Non-pigmented ciliary epithelial cell (primary cell): ENCODE measurements around the gene TENM3.

ENCODE experiments used
- DNase-seq: peaks from one replicate; pipeline ENCODE4 v3.0.0-alpha.2; 2010; ENCODE audit warnings: low read depth

TENM3 gene

GRCh38 chr4:182694551-182694950, 451.3 kb downstream of the TENM3 start:
- DNase-seq = no peak

- DNase-seq = no peak
Measured at GRCh38 chr4:182695009-182695408, 451.8 kb downstream of the TENM3 start.

GRCh38 chr4:182695842-182696241, 452.6 kb downstream of the TENM3 start:
- DNase-seq = peak; percentile 22

GRCh38 chr4:182697094-182697493, 453.9 kb downstream of the TENM3 start:
- DNase-seq = no peak

GRCh38 chr4:182698212-182698611, 455.0 kb downstream of the TENM3 start:
- no peak for DNase-seq

GRCh38 chr4:182699201-182699600, 456.0 kb downstream of the TENM3 start:
- no peak for DNase-seq

GRCh38 chr4:182699795-182700194, 456.6 kb downstream of the TENM3 start:
- no peak for DNase-seq

GRCh38 chr4:182700362-182701160, 457.4 kb downstream of the TENM3 start:
- no peak for DNase-seq

GRCh38 chr4:182704077-182704476, 460.9 kb downstream of the TENM3 start:
- DNase-seq = no peak

GRCh38 chr4:182704948-182705347, 461.7 kb downstream of the TENM3 start:
- no peak for DNase-seq

- no peak for DNase-seq
Measured at GRCh38 chr4:182705389-182705788, 462.2 kb downstream of the TENM3 start.

- DNase-seq = no peak
Measured at GRCh38 chr4:182711211-182711610, 468.0 kb downstream of the TENM3 start.

GRCh38 chr4:182715548-182715947, 472.3 kb downstream of the TENM3 start:
- no peak for DNase-seq

GRCh38 chr4:182716192-182716591, 473.0 kb downstream of the TENM3 start:
- DNase-seq = no peak

- DNase-seq = no peak
Measured at GRCh38 chr4:182717788-182718583, 474.8 kb downstream of the TENM3 start.

GRCh38 chr4:182724414-182724813, 481.2 kb downstream of the TENM3 start:
- no peak for DNase-seq

- no peak for DNase-seq
Measured at GRCh38 chr4:182729516-182729915, 486.3 kb downstream of the TENM3 start.

GRCh38 chr4:182730791-182731190, 487.6 kb downstream of the TENM3 start:
- no peak for DNase-seq

GRCh38 chr4:182736207-182736606, 493.0 kb downstream of the TENM3 start:
- no peak for DNase-seq

GRCh38 chr4:182738283-182739047, 495.3 kb downstream of the TENM3 start:
- no peak for DNase-seq

- DNase-seq = no peak
Measured at GRCh38 chr4:182740256-182740655, 497.1 kb downstream of the TENM3 start.

GRCh38 chr4:182741054-182741453, 497.9 kb downstream of the TENM3 start:
- DNase-seq = no peak

GRCh38 chr4:182741914-182742313, 498.7 kb downstream of the TENM3 start:
- no peak for DNase-seq
